GM08714 (cell line): ENCODE results near the gene GLIPR1.

Experiments used
- H3K4me3 ChIP-seq: fragments of 200-500 bp; sonication (Bioruptor generic); 2 replicates; pipeline ENCODE4 v1.5.1; 2014; ENCODE audit warnings: mild to moderate bottlenecking, low read length, inconsistent platforms
- ZNF274 ChIP-seq: IDR thresholded peaks from 2 replicates; pipeline ENCODE4 v1.6.1; 2012; ENCODE audit warnings: mild to moderate bottlenecking, low read depth, low read length

Gene GLIPR1

GRCh38 chr12:75525263-75525662, 44.7 kb downstream of the GLIPR1 start:
- no peak overlapping the region for H3K4me3 ChIP-seq
- TF ChIP-seq ZNF274 = no peak

DNA sequence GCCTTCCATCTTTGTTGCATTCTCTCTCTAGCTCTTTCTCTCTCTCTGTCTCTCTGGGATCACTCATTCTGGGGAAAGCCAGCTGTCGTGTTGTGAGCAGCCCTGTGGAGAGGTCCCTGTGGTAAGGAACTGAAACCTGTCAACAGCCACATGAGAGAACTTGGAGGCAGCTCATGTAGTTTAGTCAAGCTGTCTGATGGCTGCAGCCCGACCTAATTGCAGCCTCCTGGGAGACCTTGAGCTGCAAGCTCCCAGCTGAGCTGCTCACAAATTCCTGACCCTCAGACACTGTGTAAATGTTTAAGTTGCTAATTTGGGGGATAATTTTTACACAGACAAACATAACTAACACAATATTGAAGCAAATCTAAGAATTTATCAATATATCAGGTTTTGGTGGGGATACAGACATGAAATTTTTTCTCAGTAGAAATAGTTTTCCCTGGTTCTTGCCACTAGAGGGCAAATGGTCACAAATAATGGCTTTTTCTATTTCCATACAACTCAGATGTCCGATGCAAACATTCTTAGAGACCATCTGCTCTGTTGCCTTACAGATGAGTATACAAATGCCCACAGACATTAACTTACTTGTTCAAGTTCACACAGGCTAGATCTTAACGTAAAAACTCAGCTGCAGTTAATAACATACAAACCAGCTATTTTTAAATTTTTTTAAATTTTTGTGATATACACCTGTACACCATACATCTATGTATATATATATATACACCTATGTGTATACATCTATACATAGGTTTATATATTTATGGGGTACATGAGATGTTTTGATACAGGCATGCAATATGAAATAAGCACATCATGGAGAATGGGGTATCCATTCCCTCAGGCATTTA, 46.3 kb downstream of the GLIPR1 start:
- no peak for TF ChIP-seq ZNF274
- no peak overlapping the region for H3K4me3 ChIP-seq

GRCh38 chr12:75528272-75528671, 47.7 kb downstream of the GLIPR1 start:
- TF ChIP-seq ZNF274 = no peak
- H3K4me3 ChIP-seq = no peak overlapping the region

DNA sequence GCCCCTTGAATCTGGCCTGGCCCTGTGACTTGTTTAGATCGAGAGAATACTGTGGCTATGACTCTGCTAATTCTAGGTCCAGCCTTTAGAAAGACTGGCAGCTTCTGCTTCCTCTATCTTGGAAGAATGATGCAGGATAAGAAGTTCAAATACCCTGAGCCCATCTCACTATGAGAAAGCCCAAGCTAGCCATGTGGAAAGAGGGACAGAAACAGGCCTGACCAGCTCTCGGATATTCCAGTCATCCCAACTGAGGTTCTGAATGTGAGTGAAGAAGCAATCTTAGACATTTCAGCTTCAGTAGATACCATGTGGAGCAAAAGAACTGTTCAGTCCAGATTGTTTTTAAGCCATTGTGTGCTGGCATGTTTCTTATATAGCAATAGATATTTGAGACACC, 48.1 kb downstream of the GLIPR1 start:
- no peak overlapping the region for H3K4me3 ChIP-seq
- no peak for TF ChIP-seq ZNF274

DNA sequence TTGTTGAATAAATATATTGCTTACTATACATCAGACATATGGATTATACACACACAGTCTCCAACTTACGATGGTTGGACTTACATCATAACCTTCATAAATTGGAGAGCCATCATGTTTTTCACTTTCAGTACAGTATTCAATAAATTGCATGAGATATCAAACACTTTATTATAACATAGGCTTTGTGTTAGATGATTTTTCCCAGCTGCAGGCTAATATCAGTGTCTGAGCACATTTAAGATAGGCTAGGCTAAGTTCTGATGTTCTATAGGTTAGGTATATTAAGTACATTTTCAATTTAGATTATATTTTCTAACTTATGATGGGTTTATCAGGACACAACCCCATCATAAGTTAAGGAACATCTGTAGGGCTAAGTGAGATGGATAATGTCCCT, 48.8 kb downstream of the GLIPR1 start:
- no peak for TF ChIP-seq ZNF274

DNA sequence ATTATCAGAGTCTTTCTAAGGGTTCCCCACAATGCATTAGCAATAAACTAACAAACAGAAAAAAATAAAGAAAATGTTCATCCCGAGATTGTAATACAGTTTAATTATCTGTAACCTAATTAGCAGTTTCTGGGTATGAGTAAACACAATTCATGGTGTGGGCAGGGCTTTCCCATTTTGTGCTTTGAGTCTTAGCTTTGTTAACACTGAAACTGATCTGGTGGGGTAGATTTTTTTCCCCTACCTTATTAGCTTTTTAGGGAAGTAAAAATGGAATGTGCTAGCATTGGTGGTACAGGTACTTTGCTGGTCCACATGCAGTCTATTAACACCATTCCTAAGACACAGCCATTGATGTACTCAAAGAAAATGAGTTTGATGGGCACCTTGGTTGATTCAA, 49.3 kb downstream of the GLIPR1 start:
- TF ChIP-seq ZNF274 = no peak
- H3K4me3 ChIP-seq = no peak overlapping the region

More for the DNA sequence above, 48.8 kb downstream of the GLIPR1 start:
- H3K4me3 ChIP-seq = no peak overlapping the region

GRCh38 chr12:75533239-75533638, 52.7 kb downstream of the GLIPR1 start:
- no peak for TF ChIP-seq ZNF274
- H3K4me3 ChIP-seq = no peak overlapping the region

DNA sequence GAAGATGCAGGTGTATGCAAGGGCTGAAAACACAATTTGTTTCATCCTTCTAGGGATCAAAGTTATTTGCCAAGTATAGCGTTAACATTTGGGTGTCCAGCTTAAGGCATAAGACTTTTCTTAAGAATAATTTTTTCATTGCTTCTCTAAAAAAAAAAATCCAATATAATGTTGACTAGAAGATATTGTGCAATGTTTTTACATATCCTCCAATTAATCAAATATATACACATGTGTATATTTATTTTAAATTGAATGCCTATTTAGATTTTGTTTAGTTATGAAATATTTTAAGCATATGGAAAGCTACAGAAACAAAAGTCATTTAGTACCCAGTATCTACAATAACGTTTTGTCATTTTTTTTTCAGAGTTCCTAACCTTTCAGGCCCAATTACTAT, 59.3 kb downstream of the GLIPR1 start:
- TF ChIP-seq ZNF274 = no peak
- H3K4me3 ChIP-seq = no peak overlapping the region

- no peak for TF ChIP-seq ZNF274
- no peak overlapping the region for H3K4me3 ChIP-seq
These were observed 62.4 kb downstream of the GLIPR1 start for GRCh38 chr12:75542942-75543341.

GRCh38 chr12:75543529-75543928, 63.0 kb downstream of the GLIPR1 start:
- TF ChIP-seq ZNF274 = no peak
- H3K4me3 ChIP-seq = no peak overlapping the region

- no peak overlapping the region for H3K4me3 ChIP-seq
- no peak for TF ChIP-seq ZNF274
These were observed 65.1 kb downstream of the GLIPR1 start for GRCh38 chr12:75545636-75546035.

DNA sequence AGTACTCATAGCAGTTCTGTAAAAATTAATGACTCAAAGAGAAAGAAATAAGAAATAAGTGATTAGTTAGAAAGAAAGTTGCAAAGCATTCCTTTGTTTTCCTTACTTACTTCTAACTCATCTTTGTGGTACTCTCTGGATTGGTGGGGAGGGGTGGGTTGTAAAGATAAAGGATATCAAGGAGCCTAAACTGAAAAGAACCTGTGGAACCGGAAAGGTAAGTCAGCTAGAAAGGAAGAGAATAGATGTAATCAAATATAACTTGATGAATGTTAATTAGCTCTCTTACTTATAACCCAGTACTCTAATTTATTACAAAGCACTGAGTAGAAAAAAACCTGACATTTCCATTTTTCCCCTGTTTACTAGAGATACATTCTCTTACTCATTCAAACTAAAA, 68.3 kb downstream of the GLIPR1 start:
- no peak for TF ChIP-seq ZNF274
- H3K4me3 ChIP-seq = no peak overlapping the region

GRCh38 chr12:75549989-75550388, 69.4 kb downstream of the GLIPR1 start:
- H3K4me3 ChIP-seq = no peak overlapping the region
- no peak for TF ChIP-seq ZNF274

GRCh38 chr12:75550401-75551240, 70.1 kb downstream of the GLIPR1 start:
- no peak for TF ChIP-seq ZNF274
- no peak overlapping the region for H3K4me3 ChIP-seq

- H3K4me3 ChIP-seq = no peak overlapping the region
- no peak for TF ChIP-seq ZNF274
These were observed 70.9 kb downstream of the GLIPR1 start for GRCh38 chr12:75551477-75551876.
